ENCODE results near the gene DYDC1.
A peak's percentile ranks its signal among the peaks of the same experiment; 100 is the strongest.
"Not testable (repeated sequence)": the region's sequence is repeated elsewhere in the genome, so short reads cannot be mapped to it uniquely, and the experiment has no call there.

DYDC1 gene

GRCh38 chr10:80373502-80373901 is 16.9 kb upstream of the DYDC1 start:
- peaks cover 9% of the 10 kb centered on the region for H3K9me3 Mint-ChIP-seq
- H3K36me3 Mint-ChIP-seq (ENCODE audit: low read depth), result peaks cover 6% of the 10 kb centered on the region
- peaks cover 4% of the 10 kb centered on the region for H3K27me3 Mint-ChIP-seq (ENCODE audit: low read depth)
- H3K27ac Mint-ChIP-seq, result no peak overlapping the region
- H3K4me3 Mint-ChIP-seq, result no peak overlapping the region
- TF ChIP-seq CTCF (IDR thresholded peaks at IDR 0.05; ENCODE audit: unreplicated experiment in 3 of 3), result no peak
- H3K4me1 Mint-ChIP-seq, result peaks cover 3% of the 10 kb centered on the region

- Mint-ChIP-seq H3K36me3 (ENCODE audit: low read depth) (peaks cover 11% of the 10 kb centered on the region), H3K9me3 (peaks cover 16% of the 10 kb centered on the region), H3K4me1 (peaks cover 3% of the 10 kb centered on the region)
Measured at GRCh38 chr10:80372675-80373074, 16.1 kb upstream of the DYDC1 start.

GRCh38 chr10:80371467-80371866 is 14.9 kb upstream of the DYDC1 start:
- peaks cover 20% of the 10 kb centered on the region for H3K36me3 Mint-ChIP-seq (ENCODE audit: low read depth)
- no peak for TF ChIP-seq CTCF (IDR thresholded peaks at IDR 0.05; ENCODE audit: unreplicated experiment in 3 of 3)
- H3K4me1 Mint-ChIP-seq, result no peaks in the 10 kb centered on the region
- H3K27ac Mint-ChIP-seq, result no peak overlapping the region
- H3K27me3 Mint-ChIP-seq (ENCODE audit: low read depth), result peaks cover 2% of the 10 kb centered on the region
- H3K4me3 Mint-ChIP-seq, result no peak overlapping the region
- peaks cover 26% of the 10 kb centered on the region for H3K9me3 Mint-ChIP-seq

More at GRCh38 chr10:80372675-80373074, 16.1 kb upstream of the DYDC1 start:
- Mint-ChIP-seq H3K4me3 (no peak overlapping the region), H3K27me3 (ENCODE audit: low read depth) (peaks cover 4% of the 10 kb centered on the region), H3K27ac (no peak overlapping the region)
- TF ChIP-seq CTCF (IDR thresholded peaks at IDR 0.05; ENCODE audit: unreplicated experiment in 3 of 3), result no peak

GRCh38 chr10:80365510-80365909 is 9.0 kb upstream of the DYDC1 start:
- H3K9me3 Mint-ChIP-seq, result peaks cover 35% of the 10 kb centered on the region
- no peaks in the 10 kb centered on the region for H3K4me1 Mint-ChIP-seq
- no peak overlapping the region for H3K27ac Mint-ChIP-seq
- no peaks in the 10 kb centered on the region for H3K27me3 Mint-ChIP-seq (ENCODE audit: low read depth)
- no peak for TF ChIP-seq CTCF (IDR thresholded peaks at IDR 0.05; ENCODE audit: unreplicated experiment in 3 of 3)
- H3K4me3 Mint-ChIP-seq, result no peak overlapping the region
- H3K36me3 Mint-ChIP-seq (ENCODE audit: low read depth), result peaks cover 23% of the 10 kb centered on the region

GRCh38 chr10:80359644-80360043 is 3.1 kb upstream of the DYDC1 start:
- no peaks in the 10 kb centered on the region for H3K36me3 Mint-ChIP-seq (ENCODE audit: low read depth)
- no peak for TF ChIP-seq CTCF (IDR thresholded peaks at IDR 0.05; ENCODE audit: unreplicated experiment in 3 of 3)
- no peak overlapping the region for H3K4me3 Mint-ChIP-seq
- peaks cover 3% of the 10 kb centered on the region for H3K9me3 Mint-ChIP-seq
- no peak overlapping the region for H3K27ac Mint-ChIP-seq
- peaks cover 28% of the 10 kb centered on the region for H3K27me3 Mint-ChIP-seq (ENCODE audit: low read depth)
- H3K4me1 Mint-ChIP-seq, result no peaks in the 10 kb centered on the region

- peaks cover 28% of the 10 kb centered on the region for H3K27me3 Mint-ChIP-seq (ENCODE audit: low read depth)
- not testable (repeated sequence) for H3K36me3 Mint-ChIP-seq (ENCODE audit: low read depth); H3K4me1 Mint-ChIP-seq; H3K9me3 Mint-ChIP-seq; H3K27ac Mint-ChIP-seq
- H3K4me3 Mint-ChIP-seq, result peak overlapping the region in 1 of 3 experiments; percentile 61
Measured at GRCh38 chr10:80358925-80359324, 2.4 kb upstream of the DYDC1 start.
